ENCODE results near the gene AGRP. TPM values are rescaled to one million over a fixed set of nuclear protein-coding genes. Genes with fewer than 3 reads are reported as not detected.

AGRP gene
- total RNA-seq, 1 donor from 2014 or later, result not detected

DNA sequence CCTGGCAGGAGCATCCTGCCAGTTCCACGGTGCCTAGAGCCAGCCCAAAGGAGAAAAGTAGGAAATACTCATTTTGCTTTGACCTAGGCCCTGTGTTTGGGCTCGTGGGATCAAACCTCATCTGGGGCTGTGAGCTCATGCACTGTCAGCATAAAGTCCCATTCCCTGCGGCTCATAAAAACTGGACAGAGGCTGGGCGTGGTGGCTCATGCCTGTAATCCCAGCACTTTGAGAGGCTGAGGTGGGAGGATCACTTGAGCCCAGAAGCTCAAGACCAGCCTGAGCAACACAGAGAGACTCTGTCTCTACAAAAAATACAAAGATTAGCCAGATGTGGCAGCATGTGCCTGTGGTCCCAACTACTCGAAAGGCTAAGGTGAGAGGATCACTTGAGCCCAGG lies 20.3 kb downstream of the AGRP start:
- FAIRE-seq, result no peak
- no peaks in the 10 kb centered on the region for H3K27me3 ChIP-seq (ENCODE audit: insufficient read depth, low read length)

GRCh38 chr16:67462279-67462655 lies 21.1 kb downstream of the AGRP start:
- no peak for DNase-seq (ENCODE audit: low read depth)
- H3K4me1 Mint-ChIP-seq (ENCODE audit: low read depth, unreplicated experiment), result peaks cover 18% of the 10 kb centered on the region

More for the DNA sequence above, 20.3 kb downstream of the AGRP start:
- DNase-seq (ENCODE audit: low read depth), result no peak
- Histone ChIP-seq H2AFZ (ENCODE audit: low read depth, low read length) (no peak overlapping the region), H3K79me2 (ENCODE audit: insufficient read depth, low read length) (peaks cover 92% of the 10 kb centered on the region), H3K9me3 (ENCODE audit: insufficient read depth, low read depth, low read length) (no peaks in the 10 kb centered on the region), H3K9ac (ENCODE audit: low read length) (no peak overlapping the region), H3K4me1 (ENCODE audit: insufficient read depth, low read length) (peaks cover 14% of the 10 kb centered on the region), H3K4me2 (ENCODE audit: low read length) (no peak overlapping the region), H3K27ac (ENCODE audit: low read depth, low read length) (no peak overlapping the region), H3K36me3 (ENCODE audit: insufficient read depth, low read length) (no peaks in the 10 kb centered on the region), H3K4me3 (ENCODE audit: insufficient read depth, low read depth, low read length) (no peak overlapping the region), H4K20me1 (ENCODE audit: insufficient read depth, low read length) (peaks cover 100% of the 10 kb centered on the region)
- Mint-ChIP-seq H3K27ac (ENCODE audit: unreplicated experiment) (peak overlapping the region; percentile 41), H3K4me1 (ENCODE audit: low read depth, unreplicated experiment) (peaks cover 17% of the 10 kb centered on the region), H3K9me3 (ENCODE audit: unreplicated experiment) (no peaks in the 10 kb centered on the region), H3K4me3 (ENCODE audit: unreplicated experiment) (no peak overlapping the region), H3K27me3 (ENCODE audit: low read depth, unreplicated experiment) (no peaks in the 10 kb centered on the region), H3K36me3 (ENCODE audit: low read depth, unreplicated experiment) (peaks cover 3% of the 10 kb centered on the region)
- TF ChIP-seq EZH2 (IDR thresholded peaks at IDR 0.05; ENCODE audit: insufficient read depth, low read length) (no peak), CTCF (IDR thresholded peaks at IDR 0.05; ENCODE audit: insufficient read depth, low read depth, low read length) (no peak)

More at GRCh38 chr16:67462279-67462655, 21.1 kb downstream of the AGRP start:
- Histone ChIP-seq H3K9ac (ENCODE audit: low read length) (no peak overlapping the region), H3K4me1 (ENCODE audit: insufficient read depth, low read length) (peaks cover 14% of the 10 kb centered on the region), H3K36me3 (ENCODE audit: insufficient read depth, low read length) (no peaks in the 10 kb centered on the region), H4K20me1 (ENCODE audit: insufficient read depth, low read length) (peaks cover 100% of the 10 kb centered on the region), H3K27me3 (ENCODE audit: insufficient read depth, low read length) (no peaks in the 10 kb centered on the region), H3K9me3 (ENCODE audit: insufficient read depth, low read depth, low read length) (no peaks in the 10 kb centered on the region), H3K4me3 (ENCODE audit: insufficient read depth, low read depth, low read length) (no peak overlapping the region), H3K4me2 (ENCODE audit: low read length) (no peak overlapping the region), H3K27ac (ENCODE audit: low read depth, low read length) (no peak overlapping the region), H2AFZ (ENCODE audit: low read depth, low read length) (no peak overlapping the region), H3K79me2 (ENCODE audit: insufficient read depth, low read length) (peaks cover 93% of the 10 kb centered on the region)
- Mint-ChIP-seq H3K9me3 (ENCODE audit: unreplicated experiment) (no peaks in the 10 kb centered on the region), H3K36me3 (ENCODE audit: low read depth, unreplicated experiment) (peaks cover 2% of the 10 kb centered on the region), H3K27ac (ENCODE audit: unreplicated experiment) (no peak overlapping the region), H3K27me3 (ENCODE audit: low read depth, unreplicated experiment) (no peaks in the 10 kb centered on the region), H3K4me3 (ENCODE audit: unreplicated experiment) (no peak overlapping the region)
- no peak for FAIRE-seq
- no peak for TF ChIP-seq EZH2 (IDR thresholded peaks at IDR 0.05; ENCODE audit: insufficient read depth, low read length)
- no peak for TF ChIP-seq CTCF (IDR thresholded peaks at IDR 0.05; ENCODE audit: insufficient read depth, low read depth, low read length)
